Osteoblast (primary cell): ENCODE measurements around the gene ABCC3. TPM values are rescaled to one million over a fixed set of nuclear protein-coding genes. Genes with fewer than 3 reads are reported as not detected.

Experiments
- DNase-seq: peaks from one replicate; pipeline ENCODE4 v3.0.0; 2011; ENCODE audit warnings: low spot score, mixed read lengths; ENCODE audit not compliant: insufficient read length; ENCODE audit errors: missing footprints
- H2AFZ ChIP-seq: 2 replicates; pipeline ENCODE4 v1.6.0; 2011; ENCODE audit warnings: mild to moderate bottlenecking, low read length
- H3K27ac ChIP-seq: 2 replicates; pipeline ENCODE4 v1.5.1; 2011; ENCODE audit warnings: mild to moderate bottlenecking, low read depth, low read length, moderate library complexity
- H3K27me3 ChIP-seq: 2 replicates; pipeline ENCODE4 v1.6.0; 2012; ENCODE audit warnings: mild to moderate bottlenecking, control low read depth, inconsistent platforms, low read length, moderate library complexity; ENCODE audit not compliant: insufficient read depth
- H3K36me3 ChIP-seq: 2 replicates; pipeline ENCODE4 v1.5.1; 2011; ENCODE audit warnings: mild to moderate bottlenecking, low read length, control low read depth, moderate library complexity; ENCODE audit not compliant: insufficient read depth
- H3K4me1 ChIP-seq: 2 replicates; pipeline ENCODE4 v1.5.1; 2011; ENCODE audit warnings: mild to moderate bottlenecking, low read length, control low read depth, moderate library complexity; ENCODE audit not compliant: insufficient read depth
- H3K4me2 ChIP-seq: 2 replicates; pipeline ENCODE4 v1.6.0; 2011; ENCODE audit warnings: mild to moderate bottlenecking, low read length; ENCODE audit not compliant: insufficient read depth
- H3K4me3 ChIP-seq: fragments of 200-600 bp; sonication (generic); 3 replicates; pipeline ENCODE4 v1.5.1; 2012; ENCODE audit warnings: mild to moderate bottlenecking, low read length, inconsistent platforms; ENCODE audit not compliant: insufficient read depth
- H3K79me2 ChIP-seq: 2 replicates; pipeline ENCODE4 v1.6.0; 2012; ENCODE audit warnings: mild to moderate bottlenecking, low read length, control low read depth, inconsistent platforms; ENCODE audit not compliant: insufficient read depth
- H3K9me3 ChIP-seq: 2 replicates; pipeline ENCODE4 v1.5.1; 2011; ENCODE audit warnings: low read depth, low read length, control low read depth
- H4K20me1 ChIP-seq: 2 replicates; pipeline ENCODE4 v1.6.0; 2012; ENCODE audit warnings: mild to moderate bottlenecking, low read length, control low read depth; ENCODE audit not compliant: insufficient read depth
- CTCF ChIP-seq: IDR thresholded peaks from 2 replicates; pipeline ENCODE4 v1.5.1; 2011; ENCODE audit warnings: mild to moderate bottlenecking, low read depth, low read length, moderate library complexity; ENCODE audit errors: extremely low read depth
- total RNA-seq: library from RNA; depleted of rRNA; stranded (reverse); fragments of >200 nt; gene quantifications from 2 replicates; pipeline ENCODE4 v1.2.3, GENCODE V29; 2012

ABCC3 gene
- 12.4 and 28.6 TPM in 2 replicates for total RNA-seq

GRCh38 chr17:50634224-50634914 lies at the start of gene ABCC3:
Gene ABCC3 (plus strand): TSS chr17:50634881. CDS start chr17:50634937, 56 bp downstream.
- H3K27ac ChIP-seq = no peak within 1 kb of the TSS
- DNase-seq = peak; percentile 92

GRCh38 chr17:50585346-50585745 lies 49.3 kb upstream of the ABCC3 start:
- H3K36me3 ChIP-seq = no peaks in the 10 kb centered on the region
- no peak overlapping the region for H3K27ac ChIP-seq
- H3K9me3 ChIP-seq = no peaks in the 10 kb centered on the region
- TF ChIP-seq CTCF = no peak
- H3K4me1 ChIP-seq = no peaks in the 10 kb centered on the region
- no peak overlapping the region for H3K4me2 ChIP-seq
- H2AFZ ChIP-seq = no peak overlapping the region
- DNase-seq = no peak
- H3K4me3 ChIP-seq = no peak overlapping the region
- no peaks in the 10 kb centered on the region for H3K79me2 ChIP-seq
- no peaks in the 10 kb centered on the region for H4K20me1 ChIP-seq
- H3K27me3 ChIP-seq = peaks cover 34% of the 10 kb centered on the region

More at GRCh38 chr17:50634224-50634914, at the start of gene ABCC3:
- Histone ChIP-seq H3K36me3 (no peaks in the 10 kb centered on the region), H3K4me3 (peak within 1 kb of the TSS; percentile 75), H4K20me1 (no peaks in the 10 kb centered on the region), H3K4me1 (peaks cover 59% of the 10 kb centered on the region), H3K9me3 (no peaks in the 10 kb centered on the region), H3K27me3 (no peaks in the 10 kb centered on the region), H2AFZ (peak within 1 kb of the TSS; percentile 53), H3K79me2 (peaks cover 3% of the 10 kb centered on the region), H3K4me2 (peak within 1 kb of the TSS; percentile 84)
- no peak for TF ChIP-seq CTCF

- no peak for DNase-seq
- no peaks in the 10 kb centered on the region for H3K36me3 ChIP-seq
- no peak overlapping the region for H3K27ac ChIP-seq
- no peak overlapping the region for H2AFZ ChIP-seq
- H3K79me2 ChIP-seq = no peaks in the 10 kb centered on the region
- no peaks in the 10 kb centered on the region for H4K20me1 ChIP-seq
- H3K9me3 ChIP-seq = no peaks in the 10 kb centered on the region
- no peak overlapping the region for H3K4me3 ChIP-seq
- TF ChIP-seq CTCF = no peak
- H3K27me3 ChIP-seq = peaks cover 34% of the 10 kb centered on the region
- no peaks in the 10 kb centered on the region for H3K4me1 ChIP-seq
- no peak overlapping the region for H3K4me2 ChIP-seq
Measured at GRCh38 chr17:50585891-50586290, 48.8 kb upstream of the ABCC3 start.

- H3K9me3 ChIP-seq = no peaks in the 10 kb centered on the region
- H2AFZ ChIP-seq = no peak overlapping the region
- H3K36me3 ChIP-seq = no peaks in the 10 kb centered on the region
- H4K20me1 ChIP-seq = no peaks in the 10 kb centered on the region
- no peak overlapping the region for H3K27ac ChIP-seq
- no peak overlapping the region for H3K4me3 ChIP-seq
- no peaks in the 10 kb centered on the region for H3K4me1 ChIP-seq
- H3K4me2 ChIP-seq = no peak overlapping the region
- TF ChIP-seq CTCF = no peak
- H3K27me3 ChIP-seq = peaks cover 34% of the 10 kb centered on the region
- no peak for DNase-seq
- H3K79me2 ChIP-seq = no peaks in the 10 kb centered on the region
Measured at GRCh38 chr17:50586421-50587247, 48.0 kb upstream of the ABCC3 start.
